SJCRH30 (cell line): ENCODE data around the gene CEP162. TPM values are rescaled to one million over a fixed set of nuclear protein-coding genes. Genes with fewer than 3 reads are reported as not detected.
"Not testable (repeated sequence)": the region's sequence is repeated elsewhere in the genome, so short reads cannot be mapped to it uniquely, and the experiment has no call there.

Source experiments
- DNase-seq, 2 experiments: peaks; one replicate each; pipeline ENCODE4 v3.0.0-alpha.2; 2015 to 2020
- H3K27ac ChIP-seq: fragments of 250-450 bp; sonication (Bioruptor Pico); 2 replicates; pipeline ENCODE4 v1.5.1; 2020; ENCODE audit warnings: mild to moderate bottlenecking, moderate library complexity
- H3K27me3 ChIP-seq: fragments of 250-450 bp; sonication (Bioruptor Pico); 2 replicates; pipeline ENCODE4 v1.5.1; 2020; ENCODE audit warnings: mild to moderate bottlenecking, moderate library complexity
- H3K36me3 ChIP-seq: fragments of 250-450 bp; sonication (Bioruptor Pico); 2 replicates; pipeline ENCODE4 v1.5.1; 2020; ENCODE audit warnings: mild to moderate bottlenecking, moderate library complexity
- H3K4me1 ChIP-seq: fragments of 250-450 bp; sonication (Bioruptor Pico); 2 replicates; pipeline ENCODE4 v1.5.1; 2020; ENCODE audit warnings: mild to moderate bottlenecking, moderate library complexity
- H3K4me3 ChIP-seq: fragments of 250-450 bp; sonication (Bioruptor Pico); 2 replicates; pipeline ENCODE4 v1.5.1; 2020; ENCODE audit warnings: mild to moderate bottlenecking, moderate library complexity
- H3K9me3 ChIP-seq: fragments of 250-450 bp; sonication (Bioruptor Pico); replicated peaks from 2 replicates; pipeline ENCODE4 v1.5.1; 2020; ENCODE audit warnings: mild to moderate bottlenecking, moderate library complexity
- total RNA-seq: library from RNA; depleted of rRNA; stranded (reverse); fragments of >200 nt; shearing (Covaris generic); gene quantifications from 2 replicates; pipeline ENCODE4 v1.2.3, GENCODE V29; 2014

CEP162 gene
- total RNA-seq, 1 experiment from 2014 or later: 8.3 TPM

- no peaks in the 10 kb centered on the region for H3K27me3 ChIP-seq
- DNase-seq: no peak
- peaks cover 4% of the 10 kb centered on the region; the same call in 1 of the 2 replicates for H3K4me1 ChIP-seq
- H3K9me3 ChIP-seq: no peaks in the 10 kb centered on the region
- H3K4me3 ChIP-seq: no peak overlapping the region
- no peak overlapping the region for H3K27ac ChIP-seq
- H3K36me3 ChIP-seq: no peaks in the 10 kb centered on the region
Measured at GRCh38 chr6:84095156-84095555, 132.3 kb downstream of the CEP162 start.

- H3K36me3 ChIP-seq: no peaks in the 10 kb centered on the region
- no peak for DNase-seq
- no peaks in the 10 kb centered on the region for H3K9me3 ChIP-seq
- H3K27me3 ChIP-seq: no peaks in the 10 kb centered on the region
- peaks cover 5% of the 10 kb centered on the region; the same call in 1 of the 2 replicates for H3K4me1 ChIP-seq
- H3K4me3 ChIP-seq: no peak overlapping the region
- H3K27ac ChIP-seq: no peak overlapping the region
Measured at GRCh38 chr6:84093441-84094435, 133.7 kb downstream of the CEP162 start.

- no peaks in the 10 kb centered on the region for H3K36me3 ChIP-seq
- DNase-seq: no peak
- peaks cover 12% of the 10 kb centered on the region for H3K4me1 ChIP-seq
- no peaks in the 10 kb centered on the region for H3K9me3 ChIP-seq
- no peak overlapping the region for H3K4me3 ChIP-seq
- H3K27ac ChIP-seq: no peak overlapping the region
- H3K27me3 ChIP-seq: no peaks in the 10 kb centered on the region
Measured at GRCh38 chr6:84089552-84089951, 137.9 kb downstream of the CEP162 start.

- Histone ChIP-seq H3K36me3 (no peaks in the 10 kb centered on the region), H3K27me3 (no peaks in the 10 kb centered on the region), H3K27ac (no peak overlapping the region), H3K9me3 (no peaks in the 10 kb centered on the region), H3K4me3 (no peak overlapping the region), H3K4me1 (peaks cover 12% of the 10 kb centered on the region)
- no peak for DNase-seq
Measured at GRCh38 chr6:84089081-84089480, 138.4 kb downstream of the CEP162 start.

- peaks cover 12% of the 10 kb centered on the region for H3K4me1 ChIP-seq
- DNase-seq: peak in 1 of 2 experiments; percentile 27
- H3K36me3 ChIP-seq: no peaks in the 10 kb centered on the region
- no peak overlapping the region for H3K4me3 ChIP-seq
- peak overlapping the region; percentile 15; the same call in 1 of the 2 replicates for H3K27ac ChIP-seq
- no peaks in the 10 kb centered on the region for H3K9me3 ChIP-seq
- H3K27me3 ChIP-seq: no peaks in the 10 kb centered on the region
Measured at GRCh38 chr6:84086545-84087429, 140.7 kb downstream of the CEP162 start.

GRCh38 chr6:84086056-84086455 is 141.4 kb downstream of the CEP162 start:
- H3K36me3 ChIP-seq: no peaks in the 10 kb centered on the region
- no peak overlapping the region for H3K4me3 ChIP-seq
- no peaks in the 10 kb centered on the region for H3K9me3 ChIP-seq
- H3K4me1 ChIP-seq: peaks cover 12% of the 10 kb centered on the region
- DNase-seq: no peak
- H3K27me3 ChIP-seq: no peaks in the 10 kb centered on the region
- no peak overlapping the region; the same call in 1 of the 2 replicates for H3K27ac ChIP-seq

- H3K36me3 ChIP-seq, H3K9me3 ChIP-seq, H3K4me1 ChIP-seq, H3K27ac ChIP-seq, DNase-seq, H3K27me3 ChIP-seq, H3K4me3 ChIP-seq: not testable (repeated sequence)
Measured at GRCh38 chr6:84084705-84085104, 142.7 kb downstream of the CEP162 start.

- H3K9me3 ChIP-seq: no peaks in the 10 kb centered on the region
- no peak for DNase-seq
- no peak overlapping the region for H3K27ac ChIP-seq
- H3K4me3 ChIP-seq: no peak overlapping the region
- H3K27me3 ChIP-seq: no peaks in the 10 kb centered on the region
- H3K36me3 ChIP-seq: no peaks in the 10 kb centered on the region
- peaks cover 16% of the 10 kb centered on the region for H3K4me1 ChIP-seq
Measured at GRCh38 chr6:84082689-84083265, 144.7 kb downstream of the CEP162 start.

- H3K27me3 ChIP-seq: no peaks in the 10 kb centered on the region
- H3K27ac ChIP-seq: no peak overlapping the region
- H3K36me3 ChIP-seq: no peaks in the 10 kb centered on the region
- H3K4me3 ChIP-seq: no peak overlapping the region
- no peaks in the 10 kb centered on the region for H3K9me3 ChIP-seq
- DNase-seq: no peak
- peaks cover 11% of the 10 kb centered on the region for H3K4me1 ChIP-seq
Measured at GRCh38 chr6:84081222-84081621, 146.2 kb downstream of the CEP162 start.

GRCh38 chr6:84078335-84078734 is 149.1 kb downstream of the CEP162 start:
- Histone ChIP-seq H3K4me3 (no peak overlapping the region), H3K36me3 (no peaks in the 10 kb centered on the region), H3K4me1 (peaks cover 31% of the 10 kb centered on the region), H3K27ac (peak overlapping the region; percentile 36), H3K27me3 (no peaks in the 10 kb centered on the region), H3K9me3 (no peaks in the 10 kb centered on the region)
- peak; percentile 89 to 96 for DNase-seq

GRCh38 chr6:84077645-84078044 is 149.8 kb downstream of the CEP162 start:
- Histone ChIP-seq H3K4me1 (peaks cover 37% of the 10 kb centered on the region), H3K36me3 (no peaks in the 10 kb centered on the region), H3K27me3 (no peaks in the 10 kb centered on the region), H3K9me3 (no peaks in the 10 kb centered on the region), H3K27ac (peak overlapping the region; percentile 36), H3K4me3 (no peak overlapping the region)
- DNase-seq: no peak

- Histone ChIP-seq H3K27me3 (no peaks in the 10 kb centered on the region), H3K4me1 (peaks cover 44% of the 10 kb centered on the region), H3K36me3 (no peaks in the 10 kb centered on the region), H3K4me3 (no peak overlapping the region), H3K27ac (peak overlapping the region; percentile 37; the same call in 1 of the 2 replicates), H3K9me3 (peaks cover 3% of the 10 kb centered on the region; the same call in 1 of the 2 replicates)
- peak; percentile 74 to 79 for DNase-seq
Measured at GRCh38 chr6:84074988-84075781, 152.3 kb downstream of the CEP162 start.
